WERI-Rb-1 (cell line): ENCODE measurements around the gene ATP7B.
A peak's percentile ranks its signal among the peaks of the same experiment; 100 is the strongest.

ENCODE experiments used
- DNase-seq: peaks from one replicate; pipeline ENCODE4 v3.0.0-alpha.2; 2020
- H3K27ac ChIP-seq: fragments of 250-450 bp; sonication (Bioruptor Pico); 2 replicates; pipeline ENCODE4 v1.5.1; 2020; ENCODE audit warnings: mild to moderate bottlenecking, moderate library complexity
- H3K27me3 ChIP-seq: fragments of 250-450 bp; sonication (Bioruptor Pico); 2 replicates; pipeline ENCODE4 v1.5.1; 2021; ENCODE audit warnings: mild to moderate bottlenecking, low read depth, moderate library complexity; ENCODE audit not compliant: insufficient read depth, severe bottlenecking
- H3K36me3 ChIP-seq: fragments of 250-450 bp; sonication (Bioruptor Pico); 2 replicates; pipeline ENCODE4 v1.5.1; 2020; ENCODE audit warnings: mild to moderate bottlenecking, moderate library complexity
- H3K4me3 ChIP-seq: 2 replicates; pipeline ENCODE4 v1.5.1; 2011; ENCODE audit warnings: low read depth, mild to moderate bottlenecking, control low read depth, low read length
- H3K9me3 ChIP-seq: fragments of 250-450 bp; sonication (Bioruptor Pico); 2 replicates; pipeline ENCODE4 v1.5.1; 2021; ENCODE audit warnings: mild to moderate bottlenecking, moderate library complexity; ENCODE audit not compliant: severe bottlenecking
- CTCF ChIP-seq: IDR thresholded peaks from 2 replicates; pipeline ENCODE4 v1.5.1; 2011; ENCODE audit warnings: low read depth, mild to moderate bottlenecking, control low read depth, inconsistent platforms, low read length

The ATP7B gene

GRCh38 chr13:51906581-51906980 is 104.7 kb downstream of the ATP7B start:
- Histone ChIP-seq H3K4me3 (no peak overlapping the region), H3K27me3 (no peaks in the 10 kb centered on the region), H3K36me3 (no peaks in the 10 kb centered on the region), H3K9me3 (no peaks in the 10 kb centered on the region), H3K27ac (no peak overlapping the region)
- DNase-seq: no peak
- no peak for TF ChIP-seq CTCF

- no peak overlapping the region for H3K27ac ChIP-seq
- no peak for DNase-seq
- no peaks in the 10 kb centered on the region for H3K36me3 ChIP-seq
- H3K4me3 ChIP-seq: no peak overlapping the region
- TF ChIP-seq CTCF: no peak
- no peaks in the 10 kb centered on the region for H3K27me3 ChIP-seq
- H3K9me3 ChIP-seq: no peaks in the 10 kb centered on the region
Measured at GRCh38 chr13:51905787-51906186, 105.5 kb downstream of the ATP7B start.

- Histone ChIP-seq H3K36me3 (no peaks in the 10 kb centered on the region), H3K4me3 (no peak overlapping the region), H3K27ac (no peak overlapping the region), H3K27me3 (no peaks in the 10 kb centered on the region), H3K9me3 (no peaks in the 10 kb centered on the region)
- no peak for DNase-seq
- TF ChIP-seq CTCF: no peak
Measured at GRCh38 chr13:51902776-51903175, 108.5 kb downstream of the ATP7B start.

- Histone ChIP-seq H3K27me3 (no peaks in the 10 kb centered on the region), H3K9me3 (no peaks in the 10 kb centered on the region), H3K4me3 (no peak overlapping the region), H3K27ac (no peak overlapping the region), H3K36me3 (no peaks in the 10 kb centered on the region)
- TF ChIP-seq CTCF: no peak
- no peak for DNase-seq
Measured at GRCh38 chr13:51900471-51900870, 110.8 kb downstream of the ATP7B start.

GRCh38 chr13:51895906-51896888 is 115.1 kb downstream of the ATP7B start:
- DNase-seq: peak; percentile 46
- Histone ChIP-seq H3K36me3 (no peaks in the 10 kb centered on the region), H3K27ac (no peak overlapping the region)

More at GRCh38 chr13:51895906-51896888, 115.1 kb downstream of the ATP7B start:
- no peaks in the 10 kb centered on the region for H3K27me3 ChIP-seq
- H3K4me3 ChIP-seq: no peak overlapping the region
- H3K9me3 ChIP-seq: no peaks in the 10 kb centered on the region
- TF ChIP-seq CTCF: peak; percentile 75
